HG02763 (cell line): ENCODE measurements around the gene ELMO1.
A peak's percentile ranks its signal among the peaks of the same experiment; 100 is the strongest.

Experiments used
- ATAC-seq: cut with Tn5 transposase; IDR thresholded peaks from one replicate; pipeline ENCODE4 v1.9.1; 2021; ENCODE audit warnings: mild to moderate bottlenecking, moderate library complexity; ENCODE audit not compliant: unreplicated experiment

ELMO1 gene

DNA sequence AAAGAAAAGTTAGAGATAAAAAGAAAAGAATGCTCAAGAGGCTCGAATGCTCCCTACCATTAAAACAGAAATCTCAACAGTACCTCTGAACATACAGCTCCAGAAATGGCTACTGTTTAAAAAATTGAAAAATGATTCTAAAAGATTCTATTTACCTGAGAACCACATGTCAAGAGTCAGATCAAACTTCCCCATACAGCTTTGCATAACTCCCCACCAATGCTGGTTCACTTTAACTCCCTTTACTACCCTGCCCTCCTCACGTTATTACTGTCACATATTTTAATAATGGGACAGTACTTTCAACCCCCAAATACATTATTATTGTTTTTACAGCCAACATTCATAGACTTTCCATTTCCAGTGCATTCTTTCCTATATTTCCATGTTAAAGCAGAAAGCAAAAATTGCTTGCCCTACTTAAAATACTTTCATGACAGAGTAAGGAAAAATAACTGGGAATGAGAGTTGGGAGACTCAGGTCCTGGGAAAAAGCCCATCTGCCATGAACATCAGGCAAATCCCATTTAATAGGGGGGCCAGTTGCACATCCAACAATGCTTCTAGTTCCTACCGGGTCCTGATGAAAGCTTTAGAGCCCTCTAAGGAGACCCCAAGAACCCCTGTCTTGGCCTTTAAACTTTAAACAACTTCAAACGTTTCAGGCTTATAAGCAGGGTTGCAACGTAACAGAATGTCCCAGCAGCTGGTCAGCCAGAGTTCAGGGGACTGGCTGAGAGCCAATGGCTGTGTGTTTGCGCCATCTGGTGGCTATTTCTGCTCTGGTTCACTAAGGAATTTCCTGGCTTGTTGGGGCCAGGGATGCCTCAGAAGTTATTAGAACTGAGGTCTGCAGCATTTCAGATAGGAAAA lies 247.4 kb downstream of the ELMO1 start:
- peak; percentile 69 for ATAC-seq

DNA sequence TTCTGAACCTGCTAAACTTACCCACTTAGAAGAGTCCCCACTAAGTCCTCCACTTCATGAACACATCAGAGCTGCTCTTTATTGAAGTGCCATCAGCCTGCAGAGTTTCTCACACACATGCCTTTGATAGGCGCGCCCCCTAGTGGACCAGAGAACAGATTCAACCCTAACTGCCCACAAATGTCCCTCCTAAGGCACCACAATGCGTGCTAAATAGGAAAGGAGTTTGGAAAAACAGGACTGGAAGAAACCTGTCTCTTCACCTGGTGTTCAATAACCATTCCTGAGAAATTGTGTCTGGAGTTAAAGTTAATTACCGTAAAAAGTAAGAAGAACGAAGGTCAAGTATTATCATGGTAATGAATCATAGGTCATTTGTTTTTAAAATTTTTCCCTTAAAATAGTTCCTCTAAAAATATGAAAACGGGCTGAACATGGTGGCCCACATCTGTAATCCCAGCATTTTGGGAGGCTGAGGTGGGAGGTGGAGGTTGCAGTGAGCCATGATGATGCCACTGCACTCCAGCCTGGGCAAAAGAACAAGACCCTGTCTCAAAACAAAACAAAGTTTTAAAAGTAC lies 249.7 kb downstream of the ELMO1 start:
- no peak for ATAC-seq

DNA sequence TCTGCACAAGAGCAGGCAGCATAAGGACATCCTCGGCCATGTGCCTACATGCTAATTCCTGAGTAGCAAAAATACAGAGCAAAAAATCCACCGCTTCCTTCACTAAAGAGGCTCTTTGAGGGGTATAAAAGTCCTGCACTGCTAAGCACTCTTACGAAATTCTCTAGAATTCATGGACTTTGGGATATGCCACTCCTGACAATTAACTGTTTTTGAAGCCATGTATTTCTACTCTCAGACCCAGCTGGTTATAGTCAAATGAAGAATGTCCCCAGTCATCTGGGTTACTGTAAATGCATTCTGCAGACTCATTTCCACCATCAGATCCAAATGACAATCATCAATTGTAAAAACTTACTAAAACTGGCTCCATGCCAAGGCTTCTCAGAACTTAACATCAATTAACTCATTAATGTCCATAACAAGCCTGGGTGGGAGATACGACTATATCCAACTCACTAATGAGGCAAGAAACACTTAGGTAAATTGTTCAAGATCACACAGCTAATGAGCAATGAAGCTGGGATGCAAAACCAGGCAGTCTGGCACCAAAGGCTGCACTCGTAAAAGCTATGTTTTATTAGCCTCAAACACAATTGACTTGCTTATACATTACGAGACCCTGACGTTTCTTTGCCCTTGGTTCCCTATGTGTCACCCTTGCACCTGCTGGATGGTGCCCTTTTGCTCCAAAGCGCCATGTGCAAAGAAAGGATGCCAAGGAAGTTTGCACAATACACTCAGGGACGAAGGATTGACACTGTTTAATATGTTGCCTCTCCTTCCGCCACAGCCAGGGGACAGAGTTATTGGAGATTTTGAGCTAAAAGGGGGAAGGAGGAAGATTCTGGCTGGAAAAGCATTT lies 250.4 kb downstream of the ELMO1 start:
- no peak for ATAC-seq

DNA sequence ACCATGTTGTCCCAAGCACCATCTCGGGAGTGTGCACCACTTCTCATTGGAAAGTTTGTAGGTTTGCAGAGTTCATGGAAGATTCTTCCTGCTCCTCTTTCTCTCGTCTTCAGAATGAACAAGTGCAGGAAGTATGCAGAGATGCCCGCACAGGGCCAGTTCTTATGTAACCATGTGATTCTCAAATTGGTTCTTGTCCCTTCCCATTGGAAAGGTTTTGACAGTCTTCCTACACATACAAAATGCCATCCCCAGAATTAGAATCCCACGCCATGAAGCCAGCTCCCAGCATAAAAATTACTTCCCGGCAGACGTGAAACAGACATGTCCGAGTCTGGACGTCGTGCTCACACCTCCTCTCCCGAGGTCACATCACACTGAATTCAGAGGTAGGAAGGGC lies 251.6 kb downstream of the ELMO1 start:
- no peak for ATAC-seq

DNA sequence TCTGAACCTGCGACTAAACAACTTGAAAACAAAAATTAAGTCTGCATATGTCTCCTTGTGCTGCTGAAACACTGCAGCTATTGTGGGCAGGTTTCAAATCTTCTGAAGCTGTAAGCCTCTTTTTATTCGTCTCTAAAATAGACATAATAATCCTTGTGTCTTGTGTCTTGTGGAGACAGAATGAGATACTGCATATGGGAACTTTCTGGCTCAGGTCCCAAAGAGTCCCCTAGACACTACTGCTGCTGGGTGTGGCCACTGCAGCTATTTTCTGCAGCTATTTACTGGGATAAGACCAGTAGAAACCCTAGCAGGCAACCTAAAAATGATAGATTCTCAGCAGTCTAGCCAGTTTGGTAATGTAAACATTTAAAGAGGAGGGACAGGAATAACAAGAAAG lies 252.0 kb downstream of the ELMO1 start:
- no peak for ATAC-seq

DNA sequence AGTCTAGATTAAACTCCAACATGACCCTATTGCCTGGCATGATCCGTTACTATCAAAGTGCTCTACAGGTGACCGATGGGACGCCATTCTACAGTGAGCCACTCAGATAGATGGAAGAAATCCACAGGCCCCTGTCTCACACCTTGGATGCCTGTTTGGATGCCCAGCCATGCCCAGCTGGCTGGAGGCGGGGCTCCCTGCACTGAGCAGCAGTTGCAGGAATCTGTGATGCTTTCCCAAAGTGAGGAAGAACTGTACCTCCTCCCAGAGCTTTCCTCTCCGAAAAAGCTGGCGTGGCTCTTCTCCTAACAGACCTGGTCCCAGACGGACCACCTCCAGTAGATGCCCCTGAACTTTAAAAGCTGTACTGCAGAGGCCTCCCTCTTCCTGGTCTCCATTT lies 253.3 kb downstream of the ELMO1 start:
- ATAC-seq: no peak

DNA sequence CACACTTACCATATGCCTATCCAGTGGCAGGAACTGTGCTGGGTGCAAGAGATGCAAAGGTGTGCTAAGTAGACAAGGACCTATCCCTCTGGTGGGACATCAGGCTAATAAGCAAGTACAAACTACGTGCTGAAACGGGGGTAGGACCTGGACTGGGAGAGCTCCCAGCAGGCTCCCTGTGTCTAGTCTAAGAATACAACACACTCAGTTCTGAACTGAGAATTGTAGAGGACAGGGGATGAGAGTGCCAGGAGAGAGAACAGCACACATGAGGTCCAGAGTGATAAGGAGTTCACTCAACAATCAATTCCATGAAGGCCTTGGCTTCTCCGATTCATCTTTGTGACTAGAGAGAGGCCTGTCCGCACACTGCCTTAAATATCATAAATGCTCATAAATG lies 253.7 kb downstream of the ELMO1 start:
- ATAC-seq: no peak

DNA sequence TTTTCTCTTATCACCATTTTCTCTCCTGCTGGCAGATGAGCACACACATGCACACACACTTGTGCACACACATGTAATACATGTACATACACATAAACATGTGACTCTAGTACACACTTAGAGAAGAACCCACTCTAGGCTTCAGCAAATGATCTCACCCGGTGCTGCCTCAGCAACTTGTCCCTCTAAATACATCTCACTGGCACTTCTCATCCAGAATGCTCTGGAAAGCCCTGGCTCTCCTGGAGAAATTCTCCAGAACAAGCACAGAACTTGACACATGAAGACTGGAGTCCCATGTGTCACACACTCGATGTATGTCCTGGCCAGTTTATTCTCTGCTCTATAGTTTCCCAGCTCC lies 254.9 kb downstream of the ELMO1 start:
- no peak for ATAC-seq

DNA sequence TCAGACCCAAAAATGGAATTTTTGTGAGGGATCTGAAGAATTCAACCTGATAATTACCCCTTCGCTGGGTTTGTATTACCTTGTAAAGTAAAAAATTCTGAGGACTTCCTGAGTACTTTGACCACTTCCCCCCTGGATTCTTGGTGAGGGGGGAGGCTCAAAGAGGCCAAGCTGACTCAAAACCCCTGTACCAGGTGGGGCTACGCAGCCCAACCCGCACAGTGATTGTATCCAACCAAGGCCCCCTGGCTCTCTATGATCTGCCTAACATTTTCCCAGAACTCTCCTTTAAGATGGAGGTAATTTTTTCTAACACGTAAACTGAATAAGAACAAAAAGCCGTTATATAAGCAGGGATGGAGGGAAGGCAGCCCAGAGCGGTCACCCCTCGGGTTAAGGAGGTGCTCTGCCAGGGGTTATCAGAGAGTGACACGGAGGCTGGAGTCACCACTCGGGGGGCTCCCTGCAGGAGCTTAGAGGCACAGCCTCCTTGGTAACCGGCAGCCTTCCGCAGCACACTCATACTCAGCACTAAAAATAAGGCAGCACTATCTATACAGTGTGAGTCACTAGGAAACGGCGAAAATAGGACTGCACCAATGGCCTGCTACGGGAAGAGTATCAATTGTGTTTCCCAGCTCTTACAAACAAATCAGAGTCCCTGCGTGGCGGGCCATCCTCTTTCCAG lies 255.4 kb downstream of the ELMO1 start:
- ATAC-seq: no peak

DNA sequence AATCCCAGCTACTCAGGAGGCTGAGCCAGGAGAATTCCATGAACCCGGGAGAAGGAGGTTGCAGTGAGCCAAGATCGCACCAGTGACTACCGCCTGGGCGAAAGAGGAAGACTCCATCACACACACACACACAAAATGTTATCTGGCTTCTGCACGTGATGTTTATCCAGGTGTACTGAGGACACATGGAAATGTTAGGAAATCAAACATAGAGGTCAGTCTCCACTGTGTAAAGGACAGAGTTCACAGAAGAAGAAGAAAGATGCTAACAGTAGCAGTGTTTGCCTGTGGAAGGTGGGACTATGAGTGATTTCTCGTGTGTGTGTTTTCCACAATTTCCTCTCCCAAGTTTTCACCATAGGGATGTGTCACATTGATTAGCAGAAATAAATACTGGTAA lies 256.9 kb downstream of the ELMO1 start:
- ATAC-seq: no peak

DNA sequence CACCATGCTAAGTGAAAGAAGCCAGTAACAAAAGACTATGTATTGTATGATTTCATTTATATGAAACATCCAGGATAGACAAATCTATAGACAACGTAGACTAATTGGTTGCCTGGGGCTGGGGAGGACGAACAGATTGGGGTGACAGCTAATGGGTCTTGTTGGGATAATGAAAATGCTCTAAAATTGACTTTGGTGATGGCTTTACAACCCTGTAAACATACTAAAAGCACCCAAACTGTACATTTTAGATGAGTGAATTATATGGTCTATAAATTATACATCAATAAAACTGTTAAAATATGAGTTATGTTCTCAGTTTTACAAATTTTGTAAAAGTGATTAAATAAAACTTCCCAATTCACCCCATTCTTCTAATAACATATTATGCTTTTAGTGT lies 261.5 kb downstream of the ELMO1 start:
- ATAC-seq: no peak

DNA sequence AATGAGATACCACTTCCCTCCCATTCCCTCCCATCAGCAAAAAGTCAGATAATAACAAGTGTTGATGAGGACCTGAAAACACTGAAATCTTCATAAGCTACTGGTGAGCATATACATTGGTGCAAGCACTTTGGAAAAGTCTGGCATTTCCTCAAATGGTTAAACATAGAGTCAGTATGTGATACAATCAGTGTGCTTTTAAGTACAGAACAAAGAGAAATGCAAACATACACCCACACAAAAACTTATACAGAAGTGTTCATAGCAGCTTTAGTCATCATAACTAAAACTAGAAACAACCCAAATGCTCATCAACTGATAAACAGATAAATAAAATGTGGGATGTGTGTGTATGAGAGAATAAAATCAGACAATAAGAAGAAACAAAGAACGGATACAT lies 261.9 kb downstream of the ELMO1 start:
- no peak for ATAC-seq

DNA sequence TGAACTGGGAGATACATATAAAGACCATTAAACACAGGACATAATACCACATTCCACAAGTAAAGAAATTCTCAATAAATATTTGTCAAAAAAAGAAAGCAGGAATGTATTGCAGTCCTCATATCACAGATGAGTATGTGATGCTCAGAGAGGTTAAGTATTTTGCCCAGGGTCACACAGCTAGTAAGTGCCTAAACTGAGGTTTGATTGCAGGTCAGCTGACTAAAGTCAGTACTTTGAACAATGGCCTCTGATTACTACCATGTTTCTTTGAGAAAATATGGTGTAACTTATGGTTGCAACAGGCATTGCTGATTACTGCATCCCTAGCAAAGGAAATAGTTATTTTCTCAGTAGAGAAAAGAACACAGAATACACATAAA lies 267.1 kb downstream of the ELMO1 start:
- no peak for ATAC-seq

DNA sequence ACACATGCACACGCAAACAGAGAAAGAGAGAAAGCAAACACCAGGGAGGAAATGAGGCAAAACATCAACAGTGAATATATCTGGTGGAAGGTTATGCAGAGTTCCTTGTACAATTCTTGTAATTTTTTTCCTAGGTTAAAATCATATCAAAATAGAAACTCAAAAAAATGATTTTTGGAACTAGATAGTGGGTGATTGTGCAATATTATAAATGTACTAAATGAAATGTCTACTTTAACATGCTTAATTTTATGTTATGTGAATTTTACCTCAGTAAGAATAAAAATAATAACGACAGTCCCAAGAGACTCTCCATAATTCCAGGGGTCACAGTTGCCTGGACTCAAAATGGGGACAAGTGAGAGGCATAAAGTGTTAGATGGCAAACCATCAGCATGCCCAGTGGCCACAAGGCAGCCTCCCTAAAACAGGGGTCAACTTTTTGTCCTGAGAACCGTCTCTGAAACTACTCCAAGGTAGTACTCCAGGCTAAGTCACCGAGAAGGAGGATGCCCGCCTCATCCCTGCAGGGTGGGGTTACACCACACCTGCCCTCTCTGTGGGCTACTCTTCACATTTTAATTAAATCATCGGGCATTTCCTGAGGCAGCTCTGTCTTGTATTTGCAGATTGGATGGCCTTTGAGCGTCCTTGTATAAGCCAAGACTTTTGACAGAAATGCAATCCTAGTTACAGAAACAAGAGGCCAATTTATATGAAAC lies 267.7 kb downstream of the ELMO1 start:
- ATAC-seq: no peak

DNA sequence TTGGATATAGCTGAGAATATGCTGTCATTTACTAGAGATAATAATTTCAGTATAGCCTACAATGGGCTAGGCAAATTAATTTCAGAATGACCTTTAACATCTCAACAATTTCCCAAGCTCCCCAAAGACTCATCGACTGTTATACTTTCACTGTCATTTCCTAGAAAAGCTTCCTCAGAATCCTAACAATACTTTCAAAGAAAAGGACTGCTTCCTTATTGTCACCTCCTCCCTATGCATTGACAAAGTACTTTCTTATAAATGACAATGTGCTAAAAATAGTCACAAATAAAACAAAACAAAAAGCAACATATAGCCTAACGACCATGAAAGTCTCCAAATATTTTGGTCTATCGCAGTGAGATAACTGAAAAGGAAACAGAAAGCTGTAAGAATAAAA lies 272.6 kb downstream of the ELMO1 start:
- no peak for ATAC-seq

DNA sequence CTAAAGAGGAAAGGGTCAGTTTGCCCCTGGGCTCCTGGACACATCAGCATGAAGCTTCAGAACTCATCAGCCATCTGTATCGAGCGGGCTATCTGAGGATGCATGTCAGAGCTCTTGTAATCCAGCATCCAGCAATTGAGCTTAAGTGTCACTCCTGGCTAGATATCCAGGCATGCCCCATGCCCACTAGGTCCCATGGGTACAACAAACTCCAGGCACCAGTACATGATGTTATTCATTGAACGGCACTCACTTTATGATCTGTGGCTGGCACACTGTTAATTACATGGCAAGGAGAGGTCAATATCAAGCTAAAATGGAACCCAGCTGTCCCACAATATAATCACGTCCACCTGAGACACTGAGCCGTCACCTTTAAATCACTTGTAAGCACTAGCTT lies 274.2 kb downstream of the ELMO1 start:
- no peak for ATAC-seq

DNA sequence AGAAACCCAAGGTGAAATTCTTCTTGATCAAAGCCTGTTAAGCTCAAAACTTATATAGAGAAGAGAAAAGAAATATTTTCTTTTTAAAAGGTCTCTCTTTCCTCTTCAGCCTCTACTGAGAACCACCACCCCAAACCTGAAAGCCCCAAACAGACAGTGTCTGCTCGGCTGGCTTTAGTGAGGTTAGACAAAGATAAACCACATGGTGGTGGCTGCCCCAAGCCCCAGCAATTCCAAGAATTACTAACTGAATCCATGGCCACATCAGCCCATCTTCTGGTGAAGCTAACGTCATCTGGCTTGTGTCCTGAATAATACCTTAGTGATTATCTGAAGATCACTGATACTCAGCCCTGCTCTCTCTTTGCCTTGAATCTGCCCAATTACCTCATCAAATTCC lies 275.0 kb downstream of the ELMO1 start:
- ATAC-seq: no peak

DNA sequence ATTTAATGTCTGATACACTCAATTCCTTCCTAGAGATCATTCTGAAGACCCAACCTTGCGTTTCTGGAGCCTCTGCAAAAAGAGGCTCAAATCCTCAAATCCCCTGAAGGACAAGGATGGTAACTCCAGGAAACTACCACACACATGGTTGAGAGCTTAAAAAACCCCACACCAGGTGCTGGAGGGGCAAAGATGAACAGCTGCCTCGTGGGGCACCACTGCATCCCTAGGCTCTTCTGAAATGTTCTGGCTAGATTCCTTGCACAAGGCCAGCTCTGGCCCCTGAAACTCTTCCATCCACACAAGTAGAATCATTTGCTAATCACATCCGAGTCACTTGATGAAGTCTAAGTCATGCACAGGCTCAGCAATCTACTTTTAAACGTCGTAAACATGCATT lies 286.6 kb downstream of the ELMO1 start:
- ATAC-seq: no peak

DNA sequence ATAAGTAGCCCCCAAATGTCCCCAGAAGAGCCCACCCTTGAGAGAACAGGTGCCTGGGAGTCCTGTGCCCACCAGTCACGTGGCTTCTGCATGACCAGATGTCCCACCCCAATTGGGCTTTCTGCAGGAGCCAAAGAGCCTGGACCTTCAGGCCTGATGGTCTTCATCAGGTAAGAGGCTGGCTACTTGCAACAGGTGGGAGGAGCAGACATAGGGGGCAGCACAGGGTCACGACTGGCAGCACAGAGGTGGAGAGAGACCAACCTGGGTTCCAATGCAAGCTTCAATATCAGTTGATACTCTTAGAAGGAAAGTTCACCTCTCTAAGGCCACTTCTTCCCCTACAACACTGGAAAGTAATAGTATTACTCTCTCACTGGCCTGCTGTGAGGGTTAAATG lies 288.0 kb downstream of the ELMO1 start:
- ATAC-seq: no peak

DNA sequence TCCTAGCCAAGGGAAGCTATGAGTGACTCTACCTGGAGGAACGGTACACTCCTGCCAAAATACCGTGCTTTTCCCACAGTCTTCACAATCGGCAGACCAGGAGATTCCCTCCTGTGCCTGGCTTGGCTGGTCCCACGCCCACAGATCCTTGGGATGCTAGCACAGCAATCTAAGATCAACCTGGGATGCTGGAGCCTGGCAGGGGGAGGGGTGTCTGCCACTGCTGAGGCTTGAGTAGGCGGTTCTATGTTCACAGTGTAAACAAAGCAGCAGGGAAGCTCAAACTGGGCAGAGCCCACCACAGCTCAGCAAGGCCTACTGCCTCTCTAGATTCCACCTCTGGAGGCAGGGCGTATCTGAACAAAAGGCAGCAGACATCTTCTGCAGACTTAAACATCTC lies 295.3 kb downstream of the ELMO1 start:
- no peak for ATAC-seq
